Calu3 (cell line): ENCODE measurements around the gene MBP. TPM values are rescaled to one million over a fixed set of nuclear protein-coding genes. Genes with fewer than 3 reads are reported as not detected.

ENCODE experiments used
- BruUV-seq: library from RNA; stranded (reverse); fragments of 400-500 nt; replicated peaks from 2 replicates; lab custom pipeline; 2021; lab: Mats Ljungman, UMichigan
- CTCF ChIA-PET: fragments of 300-600 bp; sonication (Branson Sonifier 250); formaldehyde crosslinking; loops from one replicate; lab custom pipeline; 2022; ENCODE audit warnings: antibody characterized with exemption; lab: Charles Lee
- DNase-seq: peaks from one replicate; pipeline ENCODE4 v3.0.0; 2022
- H3K27ac Mint-ChIP-seq: one replicate; pipeline ENCODE4 v1.8.0; 2022; ENCODE audit warnings: mixed read lengths; ENCODE audit not compliant: unreplicated experiment
- H3K27me3 Mint-ChIP-seq: one replicate; pipeline ENCODE4 v1.8.0; 2022; ENCODE audit warnings: mixed read lengths; ENCODE audit not compliant: unreplicated experiment
- H3K36me3 Mint-ChIP-seq: one replicate; pipeline ENCODE4 v1.8.0; 2022; ENCODE audit warnings: mild to moderate bottlenecking, moderate library complexity, mixed read lengths; ENCODE audit not compliant: insufficient read depth, unreplicated experiment
- H3K4me1 Mint-ChIP-seq: one replicate; pipeline ENCODE4 v1.8.0; 2022; ENCODE audit warnings: mild to moderate bottlenecking, low read depth, mixed read lengths; ENCODE audit not compliant: unreplicated experiment
- H3K4me3 Mint-ChIP-seq: one replicate; pipeline ENCODE4 v1.8.0; 2022; ENCODE audit warnings: mild to moderate bottlenecking, low read depth, moderate library complexity, mixed read lengths; ENCODE audit not compliant: unreplicated experiment
- H3K9me3 Mint-ChIP-seq: one replicate; pipeline ENCODE4 v1.8.0; 2022; ENCODE audit warnings: low read depth, mixed read lengths; ENCODE audit not compliant: unreplicated experiment
- intact Hi-C: fragments of 100-400 bp; cut with micrococcal nuclease; formaldehyde crosslinking; loops from one replicate; pipeline ENCODE4 v1.10.0; 2022; ENCODE audit not compliant: unreplicated experiment
- total RNA-seq: library from RNA; stranded (reverse); gene quantifications from 2 replicates; pipeline ENCODE4 v1.2.3, GENCODE V29; 2022
- TF ChIP-seq, protein P1 (sequence below): fragments of 200-600 bp; IDR thresholded peaks from one replicate; pipeline ENCODE4 v1.8.0; 2022; ENCODE audit warnings: antibody characterized with exemption; ENCODE audit not compliant: unreplicated experiment

MBP gene
- total RNA-seq, 1 experiment from 2014 or later = 221 TPM

DNA sequence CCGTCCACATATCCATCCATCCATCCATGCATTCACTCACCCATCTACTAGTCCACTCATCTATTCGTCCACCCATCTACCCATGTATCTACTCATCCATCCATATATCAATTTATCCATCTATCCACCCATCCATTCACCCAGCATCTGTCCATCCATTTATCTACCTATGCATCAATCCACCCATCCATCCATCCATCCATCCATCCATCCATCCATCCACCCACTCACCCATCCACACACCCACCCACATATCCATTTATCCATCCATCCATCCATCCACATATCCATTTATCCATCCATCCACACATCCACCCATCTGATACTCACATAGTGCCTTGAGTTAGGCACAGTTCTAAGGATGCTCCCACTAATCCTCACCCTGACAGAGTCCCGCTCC is 99.0 kb downstream of the MBP start:
- DNase-seq = no peak
- intact Hi-C loops = no loop called here
- no peak overlapping the region for H3K4me3 Mint-ChIP-seq
- H3K4me1 Mint-ChIP-seq = peaks cover 13% of the 10 kb centered on the region
- CTCF ChIA-PET = no interaction called here
- peaks cover 2% of the 10 kb centered on the region for H3K9me3 Mint-ChIP-seq
- H3K27me3 Mint-ChIP-seq = no peaks in the 10 kb centered on the region
- TF ChIP-seq, protein P1, sequence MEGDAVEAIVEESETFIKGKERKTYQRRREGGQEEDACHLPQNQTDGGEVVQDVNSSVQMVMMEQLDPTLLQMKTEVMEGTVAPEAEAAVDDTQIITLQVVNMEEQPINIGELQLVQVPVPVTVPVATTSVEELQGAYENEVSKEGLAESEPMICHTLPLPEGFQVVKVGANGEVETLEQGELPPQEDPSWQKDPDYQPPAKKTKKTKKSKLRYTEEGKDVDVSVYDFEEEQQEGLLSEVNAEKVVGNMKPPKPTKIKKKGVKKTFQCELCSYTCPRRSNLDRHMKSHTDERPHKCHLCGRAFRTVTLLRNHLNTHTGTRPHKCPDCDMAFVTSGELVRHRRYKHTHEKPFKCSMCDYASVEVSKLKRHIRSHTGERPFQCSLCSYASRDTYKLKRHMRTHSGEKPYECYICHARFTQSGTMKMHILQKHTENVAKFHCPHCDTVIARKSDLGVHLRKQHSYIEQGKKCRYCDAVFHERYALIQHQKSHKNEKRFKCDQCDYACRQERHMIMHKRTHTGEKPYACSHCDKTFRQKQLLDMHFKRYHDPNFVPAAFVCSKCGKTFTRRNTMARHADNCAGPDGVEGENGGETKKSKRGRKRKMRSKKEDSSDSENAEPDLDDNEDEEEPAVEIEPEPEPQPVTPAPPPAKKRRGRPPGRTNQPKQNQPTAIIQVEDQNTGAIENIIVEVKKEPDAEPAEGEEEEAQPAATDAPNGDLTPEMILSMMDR = no peak
- peaks cover 45% of the 10 kb centered on the region for H3K36me3 Mint-ChIP-seq
- no TSS peak for BruUV-seq
- no peak overlapping the region for H3K27ac Mint-ChIP-seq

DNA sequence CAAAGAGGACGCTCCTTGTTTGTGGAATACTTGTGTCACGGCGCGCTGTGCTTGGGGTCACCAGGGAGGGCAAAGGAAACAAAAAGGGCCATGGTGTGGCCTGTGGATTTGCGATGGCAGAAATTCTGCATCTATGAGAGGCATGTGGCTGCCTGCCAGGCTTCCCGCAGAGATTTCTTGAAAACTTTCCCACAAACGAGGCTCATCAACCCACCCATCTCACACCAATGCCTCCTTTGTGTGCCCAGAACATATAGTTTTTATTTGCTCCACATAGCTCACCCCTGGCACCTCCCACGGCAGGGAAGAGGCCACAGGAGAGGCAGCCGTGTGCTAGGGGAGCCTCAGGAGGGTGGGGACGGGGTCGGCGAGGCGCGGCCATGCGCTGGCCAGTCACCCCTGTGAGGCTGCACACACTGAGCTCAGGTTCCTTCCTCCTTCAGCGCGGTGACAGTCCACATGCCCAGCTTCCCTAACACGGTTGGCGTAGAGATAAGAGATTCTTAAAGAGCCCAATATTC is 100.3 kb downstream of the MBP start:
- Mint-ChIP-seq H3K4me3 (no peak overlapping the region), H3K27ac (no peak overlapping the region), H3K9me3 (peaks cover 2% of the 10 kb centered on the region), H3K27me3 (no peaks in the 10 kb centered on the region), H3K36me3 (peaks cover 38% of the 10 kb centered on the region), H3K4me1 (peaks cover 13% of the 10 kb centered on the region)
- DNase-seq = no peak
- BruUV-seq = no TSS peak
- TF ChIP-seq, protein P1 = no peak
- CTCF ChIA-PET = no interaction called here
- intact Hi-C loops = no loop called here

GRCh38 chr18:77031662-77032061 is 100.9 kb downstream of the MBP start:
- Mint-ChIP-seq H3K4me3 (no peak overlapping the region), H3K27ac (no peak overlapping the region), H3K4me1 (peaks cover 13% of the 10 kb centered on the region), H3K36me3 (peaks cover 36% of the 10 kb centered on the region), H3K9me3 (peaks cover 2% of the 10 kb centered on the region), H3K27me3 (no peaks in the 10 kb centered on the region)
- TF ChIP-seq, protein P1 = no peak
- DNase-seq = no peak
- intact Hi-C loops = no loop called here
- CTCF ChIA-PET = interaction anchor here (0.5 kb wide), 1 partner anchor 53 kb away, joined by 3 read pairs; no protein-coding TSS in a partner anchor
- no TSS peak for BruUV-seq

DNA sequence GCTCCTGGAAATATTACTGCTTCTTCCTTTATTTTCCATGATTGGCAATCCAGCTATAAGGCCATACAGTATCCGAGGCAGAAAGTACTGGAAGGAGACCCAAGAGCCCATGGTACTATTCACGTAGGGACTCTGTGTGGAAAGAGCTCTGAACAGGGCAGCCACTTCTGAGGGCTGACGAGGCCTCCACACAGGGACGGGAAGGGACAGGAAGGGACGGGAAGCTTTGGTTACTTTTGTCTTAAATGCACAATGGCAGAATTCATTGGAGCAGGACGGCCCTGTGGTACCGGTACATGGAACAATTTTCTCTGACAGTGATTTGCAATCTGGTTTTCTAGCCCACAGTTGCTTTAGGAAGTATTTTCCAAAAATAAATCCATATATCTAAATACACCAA is 102.4 kb downstream of the MBP start:
- Mint-ChIP-seq H3K4me1 (peaks cover 13% of the 10 kb centered on the region), H3K27ac (no peak overlapping the region), H3K27me3 (no peaks in the 10 kb centered on the region), H3K4me3 (no peak overlapping the region), H3K36me3 (peaks cover 49% of the 10 kb centered on the region), H3K9me3 (peaks cover 2% of the 10 kb centered on the region)
- CTCF ChIA-PET = interaction anchor here (1.2 kb wide), 1 partner anchor 25 kb away, joined by 4 read pairs; no protein-coding TSS in a partner anchor
- BruUV-seq = no TSS peak
- DNase-seq = no peak
- TF ChIP-seq, protein P1 = no peak
- intact Hi-C loops = no loop called here
